GOT3 (cell line): ENCODE measurements around the gene MRPL16.

ENCODE experiments used
- DNase-seq: peaks from one replicate; lab custom pipeline; 2025; ENCODE audit warnings: mixed read lengths; lab: John Stamatoyannopoulos, UW

The MRPL16 gene

GRCh38 chr11:59770869-59771268, 39.7 kb downstream of the MRPL16 start:
- no peak for DNase-seq

- DNase-seq: no peak
These were observed 40.3 kb downstream of the MRPL16 start for GRCh38 chr11:59770319-59770718.

GRCh38 chr11:59769828-59770227, 40.8 kb downstream of the MRPL16 start:
- no peak for DNase-seq

GRCh38 chr11:59769111-59769510, 41.5 kb downstream of the MRPL16 start:
- DNase-seq: no peak

- DNase-seq: no peak
These were observed 43.4 kb downstream of the MRPL16 start for GRCh38 chr11:59767225-59767611.

GRCh38 chr11:59766542-59767224, 43.9 kb downstream of the MRPL16 start:
- DNase-seq: no peak

- DNase-seq: no peak
These were observed 45.4 kb downstream of the MRPL16 start for GRCh38 chr11:59765068-59765735.

- no peak for DNase-seq
These were observed 48.6 kb downstream of the MRPL16 start for GRCh38 chr11:59761993-59762392.

GRCh38 chr11:59760771-59761170, 49.8 kb downstream of the MRPL16 start:
- no peak for DNase-seq

- DNase-seq: no peak
These were observed 50.7 kb downstream of the MRPL16 start for GRCh38 chr11:59759900-59760299.

- no peak for DNase-seq
These were observed 52.1 kb downstream of the MRPL16 start for GRCh38 chr11:59758401-59759037.

- DNase-seq: no peak
These were observed 53.7 kb downstream of the MRPL16 start for GRCh38 chr11:59756845-59757244.

GRCh38 chr11:59756558-59756840, 54.1 kb downstream of the MRPL16 start:
- no peak for DNase-seq
